Testis (tissue), 3 donors: ENCODE data around the gene CLEC16A. TPM values are rescaled to one million over a fixed set of nuclear protein-coding genes. Genes with fewer than 3 reads are reported as not detected.

Experiments
- DNase-seq: peaks from one replicate; pipeline ENCODE4 v3.0.0-alpha.2; 2019
- H3K27ac ChIP-seq, 2 donors: fragments of 200-600 bp; sonication (generic); one replicate each; pipeline ENCODE4 v1.5.1; 2019
- H3K27me3 ChIP-seq: fragments of 200-600 bp; sonication (generic); one replicate; pipeline ENCODE4 v1.5.1; 2019
- H3K36me3 ChIP-seq: fragments of 200-600 bp; sonication (generic); one replicate; pipeline ENCODE4 v1.5.1; 2017; ENCODE audit warnings: low read depth; ENCODE audit errors: missing control alignments
- H3K4me1 ChIP-seq: fragments of 200-600 bp; sonication (generic); one replicate; pipeline ENCODE4 v1.5.1; 2019
- H3K4me3 ChIP-seq, 2 donors: fragments of 200-600 bp; sonication (generic); one replicate each; pipeline ENCODE4 v1.5.1; 2017 to 2019
- H3K9me3 ChIP-seq: fragments of 200-600 bp; sonication (generic); one replicate; pipeline ENCODE4 v1.5.1; 2017
- POLR2A ChIP-seq: fragments of 450-650 bp; IDR thresholded peaks from one replicate; pipeline ENCODE4 v1.6.1; 2017; ENCODE audit warnings: antibody characterized with exemption, mild to moderate bottlenecking, moderate library complexity
- WGBS, 2 donors: methylation state at CpG; one replicate each; pipeline ENCODE4 v1.1.5; 2018; 5-methylcytosine and 5-hydroxymethylcytosine counted together
- intact Hi-C: fragments of 100-400 bp; cut with DNase I; formaldehyde crosslinking; loops from one replicate; pipeline ENCODE4 v1.15.1; 2023; ENCODE audit warnings: low total_unique reads
- polyA plus RNA-seq: library from polyadenylated mRNA; stranded (reverse); fragments of 350-450 nt; fragmentation: Illumina TruSeq; extraction: RNeasy Lipid Tissue Mini Kit (QIAGEN cat#74804); gene quantifications from one replicate; pipeline ENCODE4 v1.2.3, GENCODE V29; 2014; ENCODE audit warnings: low read depth, low replicate concordance; ENCODE audit not compliant: insufficient read depth
- total RNA-seq, 2 donors: library from RNA; depleted of rRNA; stranded (reverse); fragments of >200 nt; gene quantifications; one replicate each; pipeline ENCODE4 v1.2.3, GENCODE V29; 2016
- TF ChIP-seq, protein P1 (sequence below), 3 experiments: fragments of 450-650 bp in 2 of 3; fragments of 200-600 bp in 1 of 3; sonication (generic) in 1 of 3; IDR thresholded peaks; one replicate each; pipeline ENCODE4 v1.5.1; 2016 to 2019; ENCODE audit warnings: antibody characterized with exemption in 3 of 3, mild to moderate bottlenecking in 2 of 3, moderate library complexity in 1 of 3

Gene CLEC16A
- total and polyA plus RNA-seq, 3 donors from 2014 or later: 93.9 to 126 (median 122) TPM

DNA sequence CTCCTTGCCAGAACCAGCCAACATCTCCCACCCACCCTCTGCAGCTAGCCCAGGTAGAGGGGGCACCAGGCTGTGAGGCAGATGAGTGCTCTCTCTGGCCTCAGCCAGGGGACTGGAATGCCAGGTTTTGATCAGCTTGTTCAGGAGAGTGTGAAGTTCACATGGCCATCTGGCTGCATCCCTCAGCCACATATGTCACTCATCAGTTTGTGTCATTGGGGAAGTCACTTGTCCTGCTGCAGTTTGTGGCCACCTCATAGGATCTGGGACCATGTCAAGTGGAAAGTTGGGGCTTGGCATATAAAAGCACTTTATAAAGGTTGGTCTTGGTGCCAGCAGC, 164.1 kb downstream of the CLEC16A start:
- H3K36me3 ChIP-seq: no peaks in the 10 kb centered on the region
- no peaks in the 10 kb centered on the region for H3K9me3 ChIP-seq
- no peak for DNase-seq
- no peak overlapping the region for H3K4me3 ChIP-seq
- TF ChIP-seq POLR2A: no peak
- intact Hi-C loops: no loop called here
- H3K27me3 ChIP-seq: no peaks in the 10 kb centered on the region
- peaks cover 5% of the 10 kb centered on the region for H3K4me1 ChIP-seq
- no peak overlapping the region for H3K27ac ChIP-seq

DNA sequence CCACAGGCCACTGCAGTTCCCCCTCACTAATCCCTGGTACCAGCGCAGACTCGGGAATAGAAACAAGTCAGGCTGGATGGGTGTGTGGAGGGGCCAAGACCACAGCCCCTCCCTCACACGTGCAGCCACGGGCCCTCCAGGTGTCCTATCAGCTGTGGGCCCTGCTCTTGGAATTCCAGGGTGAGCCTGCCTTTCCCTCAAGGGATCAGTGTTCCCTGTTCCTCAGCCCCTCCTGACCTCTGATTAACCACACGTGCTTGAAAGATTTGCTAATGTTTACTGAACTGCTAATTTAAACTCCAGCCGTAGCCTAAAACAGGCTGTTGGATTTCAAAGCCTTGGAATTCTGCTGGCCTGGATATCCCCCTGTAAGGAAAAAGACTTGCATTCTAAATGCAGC, 165.2 kb downstream of the CLEC16A start:
- Histone ChIP-seq H3K27ac (no peak overlapping the region), H3K9me3 (no peaks in the 10 kb centered on the region), H3K4me1 (peaks cover 3% of the 10 kb centered on the region), H3K36me3 (no peaks in the 10 kb centered on the region), H3K27me3 (no peaks in the 10 kb centered on the region), H3K4me3 (no peak overlapping the region)
- DNase-seq: no peak
- WGBS, 2 donors: 55 to 59% methylated on average over 3 to 6 of the region's 6 CpGs
- intact Hi-C loops: no loop called here
- TF ChIP-seq POLR2A: no peak
- TF ChIP-seq, protein P1, sequence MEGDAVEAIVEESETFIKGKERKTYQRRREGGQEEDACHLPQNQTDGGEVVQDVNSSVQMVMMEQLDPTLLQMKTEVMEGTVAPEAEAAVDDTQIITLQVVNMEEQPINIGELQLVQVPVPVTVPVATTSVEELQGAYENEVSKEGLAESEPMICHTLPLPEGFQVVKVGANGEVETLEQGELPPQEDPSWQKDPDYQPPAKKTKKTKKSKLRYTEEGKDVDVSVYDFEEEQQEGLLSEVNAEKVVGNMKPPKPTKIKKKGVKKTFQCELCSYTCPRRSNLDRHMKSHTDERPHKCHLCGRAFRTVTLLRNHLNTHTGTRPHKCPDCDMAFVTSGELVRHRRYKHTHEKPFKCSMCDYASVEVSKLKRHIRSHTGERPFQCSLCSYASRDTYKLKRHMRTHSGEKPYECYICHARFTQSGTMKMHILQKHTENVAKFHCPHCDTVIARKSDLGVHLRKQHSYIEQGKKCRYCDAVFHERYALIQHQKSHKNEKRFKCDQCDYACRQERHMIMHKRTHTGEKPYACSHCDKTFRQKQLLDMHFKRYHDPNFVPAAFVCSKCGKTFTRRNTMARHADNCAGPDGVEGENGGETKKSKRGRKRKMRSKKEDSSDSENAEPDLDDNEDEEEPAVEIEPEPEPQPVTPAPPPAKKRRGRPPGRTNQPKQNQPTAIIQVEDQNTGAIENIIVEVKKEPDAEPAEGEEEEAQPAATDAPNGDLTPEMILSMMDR (IDR thresholded peaks at IDR 0.05): no peak

DNA sequence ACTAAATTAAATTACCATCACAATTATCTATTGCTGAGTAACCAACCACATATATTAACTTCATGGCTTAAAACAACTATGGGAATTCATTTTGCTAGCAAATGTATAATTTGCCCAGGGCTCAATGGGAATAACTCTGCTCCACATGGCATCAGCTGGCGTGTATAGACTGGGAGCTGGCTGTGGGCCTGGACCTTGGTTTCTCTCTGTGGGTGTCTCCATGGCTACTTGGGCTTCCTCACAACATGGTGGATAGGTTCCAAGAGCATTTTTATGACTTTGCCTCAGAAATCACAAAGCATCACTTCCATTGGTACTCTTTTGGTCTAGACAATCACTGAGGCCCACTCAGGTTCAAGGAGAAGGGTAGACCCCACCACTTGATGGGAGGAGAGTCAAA, 166.8 kb downstream of the CLEC16A start:
- Histone ChIP-seq H3K27me3 (no peaks in the 10 kb centered on the region), H3K4me3 (no peak overlapping the region), H3K36me3 (no peaks in the 10 kb centered on the region), H3K27ac (no peak overlapping the region), H3K9me3 (no peaks in the 10 kb centered on the region), H3K4me1 (no peaks in the 10 kb centered on the region)
- DNase-seq: no peak
- no peak for TF ChIP-seq POLR2A
- TF ChIP-seq, protein P1 (IDR thresholded peaks at IDR 0.05): no peak
- intact Hi-C loops: no loop called here
- 97 to 100% methylated on average over 1 of the region's 1 CpG for WGBS, 2 donors

DNA sequence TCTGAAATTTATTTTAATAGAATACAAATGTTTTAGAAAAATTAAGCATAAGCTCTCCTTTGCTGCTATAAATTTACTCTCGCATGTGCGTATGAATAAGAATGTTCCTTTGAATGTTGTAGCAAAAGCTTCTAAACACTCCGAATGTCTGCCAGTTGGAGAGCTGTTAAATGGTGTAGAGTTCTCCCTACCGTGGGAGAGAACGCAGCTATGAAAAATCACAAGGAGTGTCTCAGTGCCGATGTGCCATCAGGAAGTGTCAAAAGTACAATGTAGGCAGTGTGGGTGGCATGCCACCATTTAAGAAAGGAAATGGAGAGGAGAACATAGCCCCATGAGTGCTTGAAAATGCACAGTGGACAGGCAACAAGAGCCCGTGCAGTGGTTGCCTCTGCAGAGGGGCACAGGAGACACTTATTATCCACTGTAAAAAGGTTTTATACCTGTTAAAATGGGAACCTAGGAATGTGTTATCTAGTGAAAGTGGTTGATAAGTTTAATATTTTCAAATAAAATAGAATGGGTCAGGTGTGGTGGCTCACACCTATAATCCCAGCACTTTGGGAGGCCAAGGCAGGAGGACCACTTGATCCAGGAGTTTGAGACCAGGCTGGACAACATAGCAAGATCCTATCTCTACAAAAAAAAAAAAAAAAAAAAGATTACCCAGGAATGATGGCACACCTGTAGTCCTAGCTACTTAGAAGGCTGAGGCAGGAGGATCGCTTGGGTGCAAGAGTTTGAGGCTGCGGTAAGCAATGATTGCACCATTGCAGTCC, 167.7 kb downstream of the CLEC16A start:
- WGBS, 2 donors: 90 to 97% methylated on average over 9 of the region's 9 CpGs
- Histone ChIP-seq H3K4me1 (no peaks in the 10 kb centered on the region), H3K36me3 (no peaks in the 10 kb centered on the region), H3K9me3 (no peaks in the 10 kb centered on the region), H3K27ac (no peak overlapping the region), H3K27me3 (no peaks in the 10 kb centered on the region), H3K4me3 (no peak overlapping the region)
- DNase-seq: no peak
- intact Hi-C loops: no loop called here
- TF ChIP-seq POLR2A: no peak
- TF ChIP-seq, protein P1 (IDR thresholded peaks at IDR 0.05): no peak

DNA sequence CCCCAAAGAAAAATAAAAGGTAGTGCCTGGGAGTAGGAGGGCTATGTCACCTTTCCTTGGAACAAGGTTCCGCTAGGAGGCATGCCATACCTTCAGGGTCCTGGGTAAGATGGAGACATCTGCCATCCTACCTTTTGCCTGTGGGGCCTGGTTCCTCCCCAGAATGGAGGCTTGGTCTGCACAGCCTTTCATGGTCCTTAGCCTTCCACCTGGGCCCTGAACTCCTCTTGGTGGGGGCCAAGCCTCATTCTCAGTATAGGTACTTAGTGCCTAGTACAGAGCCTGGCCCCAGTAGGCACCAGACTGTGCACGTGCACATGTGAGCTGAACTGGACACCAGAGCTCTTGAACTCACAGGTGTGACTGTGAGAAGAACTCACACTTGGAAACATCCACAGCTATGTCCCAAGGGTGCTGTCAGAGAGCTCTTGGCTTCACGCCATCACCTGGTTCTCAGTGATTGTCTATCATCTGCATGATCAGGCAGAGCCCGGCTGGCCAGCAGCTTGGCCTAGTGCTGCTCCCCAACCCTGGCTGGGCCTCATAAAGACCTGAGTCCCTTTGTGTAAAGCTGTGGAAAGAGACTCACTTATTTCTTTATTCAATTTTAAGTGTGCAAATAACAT, 168.5 kb downstream of the CLEC16A start:
- H3K27ac ChIP-seq: no peak overlapping the region
- no peaks in the 10 kb centered on the region for H3K9me3 ChIP-seq
- WGBS, 2 donors: 81 to 89% methylated on average over 4 of the region's 4 CpGs
- intact Hi-C loops: no loop called here
- no peaks in the 10 kb centered on the region for H3K27me3 ChIP-seq
- H3K4me3 ChIP-seq: no peak overlapping the region
- no peak for DNase-seq
- H3K4me1 ChIP-seq: no peaks in the 10 kb centered on the region
- no peaks in the 10 kb centered on the region for H3K36me3 ChIP-seq
- TF ChIP-seq POLR2A: no peak
- TF ChIP-seq, protein P1 (IDR thresholded peaks at IDR 0.05): no peak
